Measurements from ENCODE around the gene APEH. TPM values are rescaled to one million over a fixed set of nuclear protein-coding genes. Genes with fewer than 3 reads are reported as not detected.

The APEH gene
- total and polyA plus RNA-seq, 9 of the 15 experiments (the other 6 are each of a cell fraction or from before 2014, with no cell fraction given): 70.9 to 177 (median 117) TPM

DNA sequence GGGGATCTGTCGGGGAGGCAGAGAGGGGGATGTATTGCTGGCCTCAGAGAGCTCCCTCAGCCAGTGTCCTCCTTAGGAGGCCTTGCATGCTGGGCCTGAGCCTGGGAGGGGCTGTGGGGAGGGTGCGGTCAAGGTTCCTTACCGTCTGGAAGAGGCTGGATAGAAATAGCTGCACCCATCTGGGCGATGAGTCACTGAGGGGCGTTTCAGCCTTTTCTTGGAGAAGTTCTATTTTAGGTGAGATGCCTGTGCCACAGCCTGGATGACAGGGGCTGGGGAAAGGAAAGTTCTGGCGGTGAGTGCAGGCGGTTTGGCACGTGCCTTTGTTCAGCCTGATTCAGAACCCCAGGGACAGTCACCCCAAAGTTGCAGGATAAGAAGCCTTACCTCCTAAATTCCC is 35.7 kb upstream of the APEH start:
- Histone ChIP-seq H3K9me3 (replicated peaks; ENCODE audit: control insufficient read depth, insufficient read depth, low read depth, low read length) (no peaks in the 10 kb centered on the region), H3K27ac (ENCODE audit: extremely low read depth, low read depth, low read length) (peak overlapping the region; percentile 36; the same call in 1 of the 3 replicates), H4K20me1 (replicated peaks; ENCODE audit: control insufficient read depth, insufficient read depth, low read length) (no peaks in the 10 kb centered on the region), H2AFZ (ENCODE audit: low read depth, low read length) (peak overlapping the region; percentile 51), H3K4me2 (ENCODE audit: insufficient read depth, low read length) (peak overlapping the region; percentile 62), H3K27me3 (ENCODE audit: control insufficient read depth in 2 of 2, insufficient read depth in 2 of 2, low read length in 2 of 2) (no peaks in the 10 kb centered on the region), H3K4me3 (no peak overlapping the region), H3K36me3 (ENCODE audit: control insufficient read depth, insufficient read depth, low read length) (no peaks in the 10 kb centered on the region), H3K4me1 (replicated peaks in 1 of 2; ENCODE audit: control insufficient read depth in 2 of 2, insufficient read depth in 2 of 2, low read length in 2 of 2) (peaks cover 13 to 22% of the 10 kb centered on the region in 2 experiments; a peak in 3 of 5 replicates), H3K9me1 (ENCODE audit: control insufficient read depth, insufficient read depth, low read length) (no peaks in the 10 kb centered on the region), H3K9ac (ENCODE audit: insufficient read depth in 1 of 2, low read depth in 2 of 2, low read length in 2 of 2) (peak overlapping the region in 1 of 2 experiments; percentile 64; a peak in 1 of 4 replicates), H3K79me2 (ENCODE audit: control insufficient read depth, insufficient read depth, low read length) (no peaks in the 10 kb centered on the region)
- POLR2A ChIA-PET: interaction anchor here (0.7 kb wide), 2 partner anchors 10 to 133 kb away, joined by 3 to 4 read pairs; no protein-coding TSS in a partner anchor
- CTCF ChIA-PET (ENCODE audit: low intra/inter-chr PET ratio): no interaction called here
- FAIRE-seq: peak; percentile 96
- whole genome bisulfite sequencing (ENCODE audit: insufficient coverage, low coverage, missing lambda C conversion rate): 0% methylated on average over 6 of the region's 8 CpGs
- no TSS peak for BruUV-seq (replicated peaks)
- in situ Hi-C loops (cut with MboI) (no loop called here), intact Hi-C loops (cut with micrococcal nuclease) (no loop called here)
- ATAC-seq: peak; percentile 99
- peak; percentile 76 to 91 (median 79) for DNase-seq (ENCODE audit: extremely low read depth in 1 of 4, low spot score in 3 of 4)
- peak; percentile 34 to 62; a peak in 2 of 4 replicates for TF ChIP-seq MAZ (CRISPR knock-in tag; conservative IDR thresholded peaks at IDR 0.05 in 1 of 2, IDR thresholded peaks at IDR 0.05 in 1 of 2)
- peak; percentile 87 for TF ChIP-seq FOSL1 (tag; conservative IDR thresholded peaks at IDR 0.05)
- TF ChIP-seq TEAD4 (IDR thresholded peaks at IDR 0.05; ENCODE audit: low read length): peak; percentile 22; the same call in 1 of the 2 replicates
- no peak for TF ChIP-seq TEAD4 (CRISPR knock-in tag; IDR thresholded peaks at IDR 0.05; ENCODE audit: borderline replicate concordance)
- TF ChIP-seq HDAC1 (IDR thresholded peaks at IDR 0.05): 0 out of 4 replicates have a peak, but pooled peaks of 1 of the 2 experiments have one; percentile 52
- peak; percentile 45; the same call in 1 of the 2 replicates for TF ChIP-seq TCF3 (CRISPR knock-in tag; IDR thresholded peaks at IDR 0.05)
- peak; percentile 67 for TF ChIP-seq SMAD4 (CRISPR knock-in tag; conservative IDR thresholded peaks at IDR 0.05)
- no peak for TF ChIP-seq NFIX (CRISPR knock-in tag; IDR thresholded peaks at IDR 0.05; ENCODE audit: low read depth)
- peak; percentile 46 for TF ChIP-seq CBFA2T3 (IDR thresholded peaks at IDR 0.05)
- TF ChIP-seq, protein P1, sequence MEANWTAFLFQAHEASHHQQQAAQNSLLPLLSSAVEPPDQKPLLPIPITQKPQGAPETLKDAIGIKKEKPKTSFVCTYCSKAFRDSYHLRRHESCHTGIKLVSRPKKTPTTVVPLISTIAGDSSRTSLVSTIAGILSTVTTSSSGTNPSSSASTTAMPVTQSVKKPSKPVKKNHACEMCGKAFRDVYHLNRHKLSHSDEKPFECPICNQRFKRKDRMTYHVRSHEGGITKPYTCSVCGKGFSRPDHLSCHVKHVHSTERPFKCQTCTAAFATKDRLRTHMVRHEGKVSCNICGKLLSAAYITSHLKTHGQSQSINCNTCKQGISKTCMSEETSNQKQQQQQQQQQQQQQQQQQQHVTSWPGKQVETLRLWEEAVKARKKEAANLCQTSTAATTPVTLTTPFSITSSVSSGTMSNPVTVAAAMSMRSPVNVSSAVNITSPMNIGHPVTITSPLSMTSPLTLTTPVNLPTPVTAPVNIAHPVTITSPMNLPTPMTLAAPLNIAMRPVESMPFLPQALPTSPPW (CRISPR knock-in tag; IDR thresholded peaks at IDR 0.05): peak; percentile 47
- TF ChIP-seq JUND (IDR thresholded peaks at IDR 0.05; ENCODE audit: borderline replicate concordance, low read depth, low read length): peak; percentile 97
- TF ChIP-seq JUND (tag; IDR thresholded peaks at IDR 0.05; ENCODE audit: borderline replicate concordance, low read depth, low read length): peak; percentile 93; the same call in 1 of the 3 replicates
- TF ChIP-seq TBL1XR1 (IDR thresholded peaks at IDR 0.05; ENCODE audit: low read length in 2 of 2): 0 out of 4 replicates have a peak, but pooled peaks of 1 of the 2 experiments have one; percentile 39
- 0 out of 2 replicates have a peak, but pooled peaks have one; percentile 31 for TF ChIP-seq SMARCA4 (IDR thresholded peaks at IDR 0.05)
- no peak for TF ChIP-seq CBX8 (IDR thresholded peaks at IDR 0.05; ENCODE audit: borderline replicate concordance, extremely low read depth, low read depth, low read length, poor library complexity, severe bottlenecking)
- TF ChIP-seq MYNN (IDR thresholded peaks at IDR 0.05): peak; percentile 56; the same call in 1 of the 2 replicates
- TF ChIP-seq MYNN (CRISPR knock-in tag; IDR thresholded peaks at IDR 0.05): no peak
- TF ChIP-seq, protein P2, sequence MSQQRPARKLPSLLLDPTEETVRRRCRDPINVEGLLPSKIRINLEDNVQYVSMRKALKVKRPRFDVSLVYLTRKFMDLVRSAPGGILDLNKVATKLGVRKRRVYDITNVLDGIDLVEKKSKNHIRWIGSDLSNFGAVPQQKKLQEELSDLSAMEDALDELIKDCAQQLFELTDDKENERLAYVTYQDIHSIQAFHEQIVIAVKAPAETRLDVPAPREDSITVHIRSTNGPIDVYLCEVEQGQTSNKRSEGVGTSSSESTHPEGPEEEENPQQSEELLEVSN (IDR thresholded peaks at IDR 0.05; ENCODE audit: borderline replicate concordance in 1 of 2, extremely low read depth in 1 of 2, insufficient read depth in 1 of 2, insufficient read length in 1 of 2, low read depth in 1 of 2, low read length in 1 of 2, poor library complexity in 1 of 2, severe bottlenecking in 1 of 2): peak in 1 of 2 experiments; percentile 39
- TF ChIP-seq ZBTB7A (IDR thresholded peaks at IDR 0.05; ENCODE audit: borderline replicate concordance, control insufficient read depth, low read depth, low read length): peak; percentile 11; the same call in 1 of the 2 replicates
